GM23248 (cell line): Measurements from ENCODE around the gene RAB3C. TPM values are rescaled to one million over a fixed set of nuclear protein-coding genes. Genes with fewer than 3 reads are reported as not detected.

Experiments used
- DNase-seq: peaks from one replicate; pipeline ENCODE4 v3.0.0-alpha.2; 2015
- H2AFZ ChIP-seq: fragments of 200-600 bp; sonication (generic); 2 replicates; pipeline ENCODE4 v1.6.1; 2016; ENCODE audit warnings: antibody characterized with exemption
- H3F3A ChIP-seq: fragments of 200-600 bp; sonication (generic); 2 replicates; pipeline ENCODE4 v1.6.1; 2016; ENCODE audit warnings: mild to moderate bottlenecking, antibody characterized with exemption, mixed run types; ENCODE audit not compliant: insufficient read depth
- H3K27ac ChIP-seq: fragments of 200-600 bp; sonication (generic); 2 replicates; pipeline ENCODE4 v1.5.1; 2016; ENCODE audit warnings: mild to moderate bottlenecking
- H3K27me3 ChIP-seq: fragments of 200-600 bp; sonication (generic); replicated peaks from 2 replicates; pipeline ENCODE4 v1.6.1; 2016; ENCODE audit warnings: mild to moderate bottlenecking; ENCODE audit not compliant: insufficient read depth
- H3K36me3 ChIP-seq: fragments of 200-600 bp; sonication (generic); 2 replicates; pipeline ENCODE4 v1.6.1; 2016; ENCODE audit warnings: low read depth, mild to moderate bottlenecking
- H3K4me1 ChIP-seq: fragments of 200-600 bp; sonication (generic); 2 replicates; pipeline ENCODE4 v1.6.1; 2016; ENCODE audit warnings: mild to moderate bottlenecking; ENCODE audit not compliant: insufficient read depth
- H3K4me2 ChIP-seq: fragments of 200-600 bp; sonication (generic); one replicate; pipeline ENCODE4 v1.6.1; 2016; ENCODE audit warnings: mild to moderate bottlenecking; ENCODE audit not compliant: unreplicated experiment
- H3K4me3 ChIP-seq: fragments of 200-600 bp; sonication (generic); 2 replicates; pipeline ENCODE4 v1.5.1; 2016; ENCODE audit warnings: mild to moderate bottlenecking
- H3K79me2 ChIP-seq: fragments of 200-600 bp; sonication (generic); 2 replicates; pipeline ENCODE4 v1.6.1; 2016; ENCODE audit warnings: mild to moderate bottlenecking; ENCODE audit not compliant: insufficient read depth
- H3K9ac ChIP-seq: fragments of 200-600 bp; sonication (generic); 2 replicates; pipeline ENCODE4 v1.6.1; 2016; ENCODE audit warnings: mild to moderate bottlenecking
- H3K9me2 ChIP-seq: fragments of 200-600 bp; sonication (generic); 2 replicates; pipeline ENCODE4 v1.6.1; 2016; ENCODE audit warnings: mixed run types, mild to moderate bottlenecking, moderate library complexity; ENCODE audit not compliant: insufficient read depth
- H3K9me3 ChIP-seq: fragments of 200-600 bp; sonication (generic); one replicate; pipeline ENCODE4 v1.6.1; 2017; ENCODE audit warnings: low read depth
- H4K20me1 ChIP-seq: fragments of 200-600 bp; sonication (generic); 2 replicates; pipeline ENCODE4 v1.6.0; 2016; ENCODE audit not compliant: insufficient read depth
- EZH2 ChIP-seq: fragments of 200-600 bp; sonication (generic); IDR thresholded peaks from 2 replicates; pipeline ENCODE4 v1.6.1; 2018; ENCODE audit warnings: antibody characterized with exemption, mild to moderate bottlenecking; ENCODE audit not compliant: insufficient read depth, poor library complexity, severe bottlenecking
- EZH2phosphoT487 ChIP-seq: fragments of 200-600 bp; sonication (generic); IDR thresholded peaks from 2 replicates; pipeline ENCODE4 v1.6.1; 2018; ENCODE audit warnings: antibody characterized with exemption, moderate library complexity, mild to moderate bottlenecking, low read depth; ENCODE audit not compliant: insufficient read depth
- WGBS, 2 experiments: methylation state at CpG; one replicate each; pipeline ENCODE4 v1.1.6; 2015 to 2017; ENCODE audit warnings: low lambda C conversion rate in 2 of 2, low coverage in 1 of 2; ENCODE audit errors: missing lambda C conversion rate in 2 of 2; 5-methylcytosine and 5-hydroxymethylcytosine counted together
- in situ Hi-C: fragments of 300-500 bp; cut with MboI; formaldehyde crosslinking; loops from 2 replicates; pipeline ENCODE4 v1.15.0; 2020
- polyA plus RNA-seq: library from polyadenylated mRNA; unstranded; fragments of >200 nt; fragmentation: Nextera tagmentation; extraction: Ambion mirVana; gene quantifications from 2 replicates; pipeline ENCODE4 v1.2.1, GENCODE V29; 2016
- total RNA-seq: library from RNA; depleted of rRNA; stranded (reverse); fragments of >200 nt; shearing (Covaris generic); gene quantifications from 2 replicates; pipeline ENCODE4 v1.2.3, GENCODE V29; 2014

RAB3C gene
- total and polyA plus RNA-seq, 2 experiments from 2014 or later = not detected

GRCh38 chr5:58677650-58678049, 94.8 kb downstream of the RAB3C start:
- no peaks in the 10 kb centered on the region for H3K27me3 ChIP-seq
- H3K4me3 ChIP-seq = no peak overlapping the region
- WGBS, 2 experiments = 59 to 61% methylated on average over 2 of the region's 2 CpGs
- TF ChIP-seq EZH2phosphoT487 = no peak
- no peak for TF ChIP-seq EZH2
- no peaks in the 10 kb centered on the region for H3K9me2 ChIP-seq
- H4K20me1 ChIP-seq = no peaks in the 10 kb centered on the region
- no peaks in the 10 kb centered on the region for H3F3A ChIP-seq
- in situ Hi-C loops = no loop called here
- H3K27ac ChIP-seq = no peak overlapping the region
- no peak overlapping the region for H2AFZ ChIP-seq
- no peaks in the 10 kb centered on the region for H3K4me1 ChIP-seq
- H3K4me2 ChIP-seq = no peak overlapping the region
- DNase-seq = no peak
- H3K36me3 ChIP-seq = no peaks in the 10 kb centered on the region
- H3K79me2 ChIP-seq = no peaks in the 10 kb centered on the region
- no peaks in the 10 kb centered on the region for H3K9me3 ChIP-seq
- H3K9ac ChIP-seq = no peak overlapping the region

GRCh38 chr5:58680503-58680902, 97.6 kb downstream of the RAB3C start:
- TF ChIP-seq EZH2 (no peak), EZH2phosphoT487 (no peak)
- Histone ChIP-seq H3K4me2 (no peak overlapping the region), H3K4me3 (no peak overlapping the region), H3F3A (no peaks in the 10 kb centered on the region), H3K9me2 (no peaks in the 10 kb centered on the region), H3K4me1 (no peaks in the 10 kb centered on the region), H3K27me3 (no peaks in the 10 kb centered on the region), H3K9ac (no peak overlapping the region), H3K79me2 (no peaks in the 10 kb centered on the region), H3K9me3 (no peaks in the 10 kb centered on the region), H3K36me3 (no peaks in the 10 kb centered on the region), H3K27ac (no peak overlapping the region), H2AFZ (no peak overlapping the region), H4K20me1 (no peaks in the 10 kb centered on the region)
- WGBS, 2 experiments = 50 to 71% methylated on average over 2 of the region's 2 CpGs
- in situ Hi-C loops = no loop called here
- no peak for DNase-seq

GRCh38 chr5:58681943-58682342, 99.1 kb downstream of the RAB3C start:
- in situ Hi-C loops = no loop called here
- no peak for TF ChIP-seq EZH2phosphoT487
- TF ChIP-seq EZH2 = no peak
- H3K27me3 ChIP-seq = no peaks in the 10 kb centered on the region
- no peak overlapping the region for H3K4me2 ChIP-seq
- WGBS, 2 experiments = 50 to 54% methylated on average over 5 of the region's 5 CpGs
- DNase-seq = no peak
- no peaks in the 10 kb centered on the region for H3K79me2 ChIP-seq
- no peak overlapping the region for H3K9ac ChIP-seq
- no peaks in the 10 kb centered on the region for H3K4me1 ChIP-seq
- no peaks in the 10 kb centered on the region for H3F3A ChIP-seq
- H4K20me1 ChIP-seq = no peaks in the 10 kb centered on the region
- no peaks in the 10 kb centered on the region for H3K36me3 ChIP-seq
- no peaks in the 10 kb centered on the region for H3K9me2 ChIP-seq
- H3K4me3 ChIP-seq = no peak overlapping the region
- H2AFZ ChIP-seq = no peak overlapping the region
- no peaks in the 10 kb centered on the region for H3K9me3 ChIP-seq
- no peak overlapping the region for H3K27ac ChIP-seq

GRCh38 chr5:58683567-58683966, 100.7 kb downstream of the RAB3C start:
- H3K79me2 ChIP-seq = no peaks in the 10 kb centered on the region
- H4K20me1 ChIP-seq = no peaks in the 10 kb centered on the region
- H3K4me2 ChIP-seq = no peak overlapping the region
- no peaks in the 10 kb centered on the region for H3K9me3 ChIP-seq
- in situ Hi-C loops = no loop called here
- TF ChIP-seq EZH2phosphoT487 (no peak), EZH2 (no peak)
- no peaks in the 10 kb centered on the region for H3F3A ChIP-seq
- no peak for DNase-seq
- no peaks in the 10 kb centered on the region for H3K4me1 ChIP-seq
- H3K36me3 ChIP-seq = no peaks in the 10 kb centered on the region
- no peaks in the 10 kb centered on the region for H3K9me2 ChIP-seq
- H2AFZ ChIP-seq = no peak overlapping the region
- WGBS, 2 experiments = 66 to 80% methylated on average over 2 of the region's 2 CpGs
- no peak overlapping the region for H3K4me3 ChIP-seq
- no peak overlapping the region for H3K9ac ChIP-seq
- no peak overlapping the region for H3K27ac ChIP-seq
- H3K27me3 ChIP-seq = no peaks in the 10 kb centered on the region

GRCh38 chr5:58687079-58687478, 104.2 kb downstream of the RAB3C start:
- H3K27me3 ChIP-seq = no peaks in the 10 kb centered on the region
- no peak for DNase-seq
- no peak overlapping the region for H3K27ac ChIP-seq
- no peaks in the 10 kb centered on the region for H4K20me1 ChIP-seq
- no peaks in the 10 kb centered on the region for H3K4me1 ChIP-seq
- H3K9ac ChIP-seq = no peak overlapping the region
- H3K9me3 ChIP-seq = no peaks in the 10 kb centered on the region
- H3K9me2 ChIP-seq = no peaks in the 10 kb centered on the region
- H3K79me2 ChIP-seq = no peaks in the 10 kb centered on the region
- H3K4me3 ChIP-seq = no peak overlapping the region
- no peaks in the 10 kb centered on the region for H3K36me3 ChIP-seq
- in situ Hi-C loops = no loop called here
- no peak overlapping the region for H3K4me2 ChIP-seq
- H2AFZ ChIP-seq = no peak overlapping the region
- no peaks in the 10 kb centered on the region for H3F3A ChIP-seq
- 8 to 15% methylated on average over 2 of the region's 2 CpGs for whole genome bisulfite sequencing, 2 experiments
- no peak for TF ChIP-seq EZH2
- TF ChIP-seq EZH2phosphoT487 = no peak
